AG04450 (cell line): Measurements from ENCODE around the gene LHFPL2. TPM values are rescaled to one million over a fixed set of nuclear protein-coding genes. Genes with fewer than 3 reads are reported as not detected.

Source experiments
- CTCF ChIA-PET: fragments of 300-600, 350-600 bp; formaldehyde crosslinking; extraction: SDS; loops from one replicate; lab custom pipeline; 2022; ENCODE audit warnings: antibody characterized with exemption, inconsistent platforms; lab: Charles Lee
- POLR2A ChIA-PET: fragments of 350-600 bp; formaldehyde crosslinking; extraction: SDS; loops from one replicate; lab custom pipeline; 2021; ENCODE audit warnings: antibody characterized with exemption, inconsistent platforms; lab: Yijun Ruan, JAX
- DNase-seq: peaks from one replicate; pipeline ENCODE4 v3.0.0-alpha.2; 2011; ENCODE audit warnings: low read depth, low spot score
- H3K27ac ChIP-seq: one replicate; pipeline ENCODE4 v1.5.1; 2012; ENCODE audit warnings: low read depth, low read length, control low read depth
- H3K27me3 ChIP-seq: one replicate; pipeline ENCODE4 v1.6.0; 2012; ENCODE audit warnings: low read length; ENCODE audit not compliant: control insufficient read depth, insufficient read depth
- H3K4me3 ChIP-seq: 2 replicates; pipeline ENCODE4 v1.5.1; 2011; ENCODE audit warnings: mild to moderate bottlenecking, low read depth, low read length, control low read depth
- H3K9me3 ChIP-seq: 2 replicates; pipeline ENCODE4 v1.5.1; 2012; ENCODE audit warnings: low read length; ENCODE audit not compliant: control insufficient read depth, insufficient read depth
- polyA plus RNA-seq: library from polyadenylated mRNA; depleted of rRNA; stranded (reverse); fragments of >200 nt; gene quantifications from 2 replicates; pipeline ENCODE4 v1.2.3, GENCODE V29; 2011
- TF ChIP-seq, protein P1 (sequence below): IDR thresholded peaks from 2 replicates; pipeline ENCODE4 v1.5.1; 2011; ENCODE audit warnings: low read depth, low read length, control low read depth, inconsistent platforms

LHFPL2 gene
- polyA plus RNA-seq, 1 experiment: 20.1 TPM

DNA sequence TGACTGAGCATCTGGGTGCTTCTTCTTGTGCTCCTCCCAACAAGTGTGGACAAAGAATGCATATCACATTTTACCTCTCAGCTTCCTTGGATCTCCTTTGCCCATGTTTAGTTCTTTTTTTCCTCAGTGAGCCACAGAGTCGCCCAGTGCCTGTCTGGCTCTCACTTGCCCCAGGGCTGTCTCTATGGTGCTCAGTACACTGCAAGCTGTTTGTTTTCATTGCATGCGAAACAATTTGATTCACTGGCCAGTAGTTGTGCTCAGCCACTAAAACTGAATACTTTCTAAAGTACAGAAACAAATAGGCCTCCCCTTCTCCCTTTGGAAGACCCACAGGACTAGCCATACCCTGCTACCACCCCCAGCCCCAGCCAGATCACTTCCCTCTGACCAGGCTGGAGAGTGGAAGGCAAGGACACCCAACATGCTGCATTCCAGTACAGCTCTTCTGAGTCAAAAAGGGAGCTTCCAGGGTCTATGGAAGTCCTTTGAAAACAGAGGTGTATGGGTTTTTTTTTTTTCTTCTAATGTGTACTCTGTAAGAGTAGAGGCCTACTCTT is 3.8 kb downstream of the LHFPL2 start:
- DNase-seq: no peak
- CTCF ChIA-PET: interaction anchor here (0.6 to 0.9 kb wide), 2 partner anchors 117 to 177 kb away, joined by 3 to 4 read pairs; no protein-coding TSS in a partner anchor
- no peaks in the 10 kb centered on the region; the same call in 1 of the 2 replicates for H3K9me3 ChIP-seq
- POLR2A ChIA-PET: interaction anchor here (0.6 kb wide), 1 partner anchor 44 kb away, joined by 3 read pairs; no protein-coding TSS in a partner anchor
- H3K27me3 ChIP-seq: no peaks in the 10 kb centered on the region
- H3K27ac ChIP-seq: no peak overlapping the region
- no peak overlapping the region for H3K4me3 ChIP-seq
- TF ChIP-seq, protein P1, sequence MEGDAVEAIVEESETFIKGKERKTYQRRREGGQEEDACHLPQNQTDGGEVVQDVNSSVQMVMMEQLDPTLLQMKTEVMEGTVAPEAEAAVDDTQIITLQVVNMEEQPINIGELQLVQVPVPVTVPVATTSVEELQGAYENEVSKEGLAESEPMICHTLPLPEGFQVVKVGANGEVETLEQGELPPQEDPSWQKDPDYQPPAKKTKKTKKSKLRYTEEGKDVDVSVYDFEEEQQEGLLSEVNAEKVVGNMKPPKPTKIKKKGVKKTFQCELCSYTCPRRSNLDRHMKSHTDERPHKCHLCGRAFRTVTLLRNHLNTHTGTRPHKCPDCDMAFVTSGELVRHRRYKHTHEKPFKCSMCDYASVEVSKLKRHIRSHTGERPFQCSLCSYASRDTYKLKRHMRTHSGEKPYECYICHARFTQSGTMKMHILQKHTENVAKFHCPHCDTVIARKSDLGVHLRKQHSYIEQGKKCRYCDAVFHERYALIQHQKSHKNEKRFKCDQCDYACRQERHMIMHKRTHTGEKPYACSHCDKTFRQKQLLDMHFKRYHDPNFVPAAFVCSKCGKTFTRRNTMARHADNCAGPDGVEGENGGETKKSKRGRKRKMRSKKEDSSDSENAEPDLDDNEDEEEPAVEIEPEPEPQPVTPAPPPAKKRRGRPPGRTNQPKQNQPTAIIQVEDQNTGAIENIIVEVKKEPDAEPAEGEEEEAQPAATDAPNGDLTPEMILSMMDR: no peak

DNA sequence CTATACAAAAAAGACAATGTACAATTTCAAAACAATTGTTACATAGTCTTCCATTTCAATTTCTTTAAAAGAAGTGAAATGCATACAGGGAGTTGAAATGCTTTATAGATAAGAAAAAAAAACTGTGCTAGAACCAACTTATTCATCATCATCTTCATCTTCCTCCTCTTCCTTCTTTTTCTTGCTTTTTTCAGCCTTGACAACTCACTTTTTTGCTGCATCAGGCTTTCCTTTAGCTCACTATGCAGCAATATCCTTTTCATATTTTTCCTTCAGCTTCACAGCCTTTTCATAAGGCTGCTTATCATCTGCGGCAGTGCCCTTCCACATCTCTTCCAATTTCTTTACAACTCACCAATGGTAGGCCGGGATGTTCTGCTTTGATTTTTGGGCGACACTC is 4.4 kb downstream of the LHFPL2 start:
- ChIA-PET CTCF (interaction anchor here (0.9 kb wide), 1 partner anchor 176 kb away, joined by 4 read pairs; no protein-coding TSS in a partner anchor), POLR2A (interaction anchor here (0.6 kb wide), 1 partner anchor 45 kb away, joined by 3 read pairs; no protein-coding TSS in a partner anchor)
- Histone ChIP-seq H3K9me3 (no peaks in the 10 kb centered on the region; the same call in 1 of the 2 replicates), H3K27ac (no peak overlapping the region), H3K27me3 (no peaks in the 10 kb centered on the region), H3K4me3 (no peak overlapping the region)
- TF ChIP-seq, protein P1: no peak
- DNase-seq: no peak

DNA sequence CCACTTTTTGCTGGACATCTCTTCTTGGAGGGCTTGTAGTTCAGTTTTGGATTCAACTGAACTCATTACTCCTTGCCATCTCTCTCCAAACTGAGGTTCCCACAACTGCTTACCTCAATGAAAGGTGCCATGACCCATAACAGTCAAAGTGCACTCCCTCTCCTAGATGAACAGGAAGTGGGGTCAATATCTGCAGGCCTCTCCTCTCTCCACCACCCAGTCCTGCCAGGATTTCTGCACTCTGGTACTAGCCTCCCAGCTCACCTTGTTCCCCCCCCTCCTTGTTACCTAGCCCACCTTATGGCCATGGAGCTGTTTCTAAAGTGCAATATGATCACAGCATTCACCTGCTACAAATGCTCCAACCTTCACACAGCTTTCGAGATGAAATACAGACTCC is 5.9 kb downstream of the LHFPL2 start:
- CTCF ChIA-PET: interaction anchor here (0.8 to 1.6 kb wide), 3 partner anchors 15 to 106 kb away, joined by 3 to 4 read pairs (median 3); no protein-coding TSS in a partner anchor
- DNase-seq: no peak
- Histone ChIP-seq H3K27ac (no peak overlapping the region), H3K9me3 (no peaks in the 10 kb centered on the region), H3K4me3 (no peak overlapping the region), H3K27me3 (no peaks in the 10 kb centered on the region)
- TF ChIP-seq, protein P1: no peak
- POLR2A ChIA-PET: no interaction called here

DNA sequence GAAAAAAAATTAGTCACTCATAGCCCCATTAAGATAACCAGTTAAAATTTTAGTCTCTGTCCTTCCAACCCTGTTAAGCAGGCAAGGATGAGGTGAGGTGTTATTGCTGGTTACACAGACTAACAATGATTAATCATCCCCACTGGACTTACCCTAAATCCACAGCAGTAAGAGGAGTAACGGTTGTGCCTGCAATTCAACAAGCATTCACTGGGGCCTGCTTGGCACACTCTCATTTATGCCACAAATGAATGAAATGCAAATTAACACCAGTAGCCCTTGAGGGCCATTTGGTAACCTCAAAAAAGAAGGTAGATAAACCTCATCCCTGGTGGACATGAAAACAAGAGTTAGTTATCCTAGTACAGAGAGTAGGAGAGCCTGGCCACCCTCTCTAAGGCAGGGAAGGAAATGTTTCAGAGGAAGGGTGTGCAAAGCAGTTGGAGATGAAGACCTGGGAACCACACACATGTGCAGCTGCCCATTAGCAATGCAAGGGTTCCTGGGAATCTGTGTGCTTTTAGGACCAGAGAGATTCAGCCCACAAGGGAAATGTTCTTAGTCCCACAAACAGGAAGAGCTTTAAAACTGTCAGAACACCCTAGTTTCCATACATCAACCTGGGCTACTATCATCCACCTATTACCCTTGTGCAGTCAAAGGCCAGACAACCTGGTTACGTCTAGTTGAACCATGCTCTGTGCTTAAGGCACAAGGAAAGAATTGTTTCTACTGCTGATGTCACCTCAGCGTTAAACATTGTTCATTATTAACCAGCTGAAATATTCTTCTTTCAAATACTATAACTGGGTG is 7.7 kb downstream of the LHFPL2 start:
- no peak overlapping the region for H3K4me3 ChIP-seq
- TF ChIP-seq, protein P1: no peak
- H3K27ac ChIP-seq: no peak overlapping the region
- POLR2A ChIA-PET: interaction anchor here (0.7 kb wide), 1 partner anchor 116 kb away, joined by 3 read pairs; no protein-coding TSS in a partner anchor
- H3K27me3 ChIP-seq: no peaks in the 10 kb centered on the region
- no peak for DNase-seq
- no peaks in the 10 kb centered on the region for H3K9me3 ChIP-seq
- CTCF ChIA-PET: interaction anchor here (0.8 to 1.3 kb wide), 2 partner anchors 13 to 320 kb away, joined by 4 to 7 read pairs; no protein-coding TSS in a partner anchor
